GM19463 (cell line): ENCODE data around the gene CYTH3.
"Not testable (repeated sequence)": the region's sequence is repeated elsewhere in the genome, so short reads cannot be mapped to it uniquely, and the experiment has no call there.

ENCODE experiments used
- ATAC-seq: cut with Tn5 transposase; IDR thresholded peaks from one replicate; pipeline ENCODE4 v1.9.1; 2021; ENCODE audit warnings: mild to moderate bottlenecking, moderate library complexity; ENCODE audit not compliant: unreplicated experiment

Gene CYTH3

GRCh38 chr7:6154542-6155404 lies 117.7 kb downstream of the CYTH3 start:
- ATAC-seq = no peak

GRCh38 chr7:6153646-6154541 lies 118.5 kb downstream of the CYTH3 start:
- no peak for ATAC-seq

- no peak for ATAC-seq
Measured at GRCh38 chr7:6151994-6152735, 120.3 kb downstream of the CYTH3 start.

GRCh38 chr7:6151527-6151926 lies 120.9 kb downstream of the CYTH3 start:
- ATAC-seq = not testable (repeated sequence)

GRCh38 chr7:6149996-6150395 lies 122.4 kb downstream of the CYTH3 start:
- ATAC-seq = no peak

- ATAC-seq = no peak
Measured at GRCh38 chr7:6148724-6149360, 123.6 kb downstream of the CYTH3 start.

- ATAC-seq = no peak
Measured at GRCh38 chr7:6147627-6148026, 124.8 kb downstream of the CYTH3 start.

GRCh38 chr7:6146666-6147065 lies 125.8 kb downstream of the CYTH3 start:
- no peak for ATAC-seq

- ATAC-seq = no peak
Measured at GRCh38 chr7:6143997-6144396, 128.4 kb downstream of the CYTH3 start.

GRCh38 chr7:6142871-6143380 lies 129.5 kb downstream of the CYTH3 start:
- ATAC-seq = no peak

- ATAC-seq = no peak
Measured at GRCh38 chr7:6139189-6139996, 133.0 kb downstream of the CYTH3 start.

GRCh38 chr7:6136475-6136874 lies 135.9 kb downstream of the CYTH3 start:
- no peak for ATAC-seq

- no peak for ATAC-seq
Measured at GRCh38 chr7:6133249-6133648, 139.2 kb downstream of the CYTH3 start.

- ATAC-seq = no peak
Measured at GRCh38 chr7:6130007-6130587, 142.3 kb downstream of the CYTH3 start.

- no peak for ATAC-seq
Measured at GRCh38 chr7:6128205-6128604, 144.2 kb downstream of the CYTH3 start.

- ATAC-seq = no peak
Measured at GRCh38 chr7:6127110-6127490, 145.3 kb downstream of the CYTH3 start.

GRCh38 chr7:6123843-6124242 lies 148.6 kb downstream of the CYTH3 start:
- ATAC-seq = no peak

GRCh38 chr7:6121141-6121540 lies 151.3 kb downstream of the CYTH3 start:
- ATAC-seq = no peak

GRCh38 chr7:6117533-6117932 lies 154.9 kb downstream of the CYTH3 start:
- no peak for ATAC-seq
